Body of pancreas (tissue), 4 donors: ENCODE results near the gene TSSK2. TPM values are rescaled to one million over a fixed set of nuclear protein-coding genes. Genes with fewer than 3 reads are reported as not detected.
"Not testable (repeated sequence)": the region's sequence is repeated elsewhere in the genome, so short reads cannot be mapped to it uniquely, and the experiment has no call there.

Experiments
- ATAC-seq: fragments of 150-250 bp; one replicate; pipeline ENCODE4 v1.9.1; 2016
- DNase-seq, 4 donors: peaks; one replicate each; pipeline ENCODE4 v3.0.0-alpha.2; 2019
- H3K27ac ChIP-seq, 4 donors: fragments of 200-600 bp; sonication (generic); 1 replicate in 3 of 4; 2 replicates in 1 of 4; pipeline versions ENCODE4 v1.5.1 to v1.6.1; 2016 to 2019; ENCODE audit warnings: mild to moderate bottlenecking in 1 of 4, mixed read lengths in 1 of 4, moderate library complexity in 1 of 4
- H3K27me3 ChIP-seq, 2 donors: fragments of 200-600 bp; sonication (generic); one replicate each; pipeline ENCODE4 v1.6.0; 2016; ENCODE audit warnings: mild to moderate bottlenecking in 1 of 2
- H3K36me3 ChIP-seq, 2 donors: fragments of 200-600 bp; sonication (generic); replicated peaks in 1 of 2; 2 replicates each; pipeline ENCODE4 v1.5.1; 2016; ENCODE audit warnings: low read depth in 2 of 2; ENCODE audit not compliant: insufficient read depth in 1 of 2
- H3K4me1 ChIP-seq: fragments of 200-600 bp; sonication (generic); one replicate; pipeline ENCODE4 v1.6.0; 2016
- H3K4me3 ChIP-seq, 2 donors: fragments of 200-600 bp; sonication (generic); 1 replicate in 1 of 2; 2 replicates in 1 of 2; pipeline ENCODE4 v1.5.1; 2016 to 2019
- H3K9me3 ChIP-seq, 3 donors: fragments of 200-600 bp; sonication (generic); 1 replicate in 2 of 3; 2 replicates in 1 of 3; pipeline ENCODE4 v1.5.1; 2016
- POLR2A ChIP-seq, 3 donors: fragments of 450-650 bp; IDR thresholded peaks; one replicate each; pipeline ENCODE4 v1.6.1; 2016; ENCODE audit warnings: antibody characterized with exemption in 3 of 3, mild to moderate bottlenecking in 2 of 3
- WGBS, 2 donors: methylation state at CpG; one replicate each; pipeline ENCODE4 v1.1.5; 2017; 5-methylcytosine and 5-hydroxymethylcytosine counted together
- intact Hi-C: fragments of 100-400 bp; cut with DNase I; formaldehyde crosslinking; loops from one replicate; pipeline ENCODE4 v1.15.1; 2023
- total RNA-seq, 2 donors: library from RNA; depleted of rRNA; stranded (reverse); fragments of >200 nt; gene quantifications; one replicate each; pipeline ENCODE4 v1.1.0, GENCODE V29; 2016
- TF ChIP-seq, protein P1 (sequence below), 7 experiments: fragments of 450-650 bp in 4 of 7; fragments of 200-600 bp in 3 of 7; sonication (generic) in 3 of 7; IDR thresholded peaks; one replicate each; pipeline ENCODE4 v1.5.1; 2016 to 2019; ENCODE audit warnings: antibody characterized with exemption in 7 of 7

TSSK2 gene
- total RNA-seq = under 1 TPM in 1 of 2 donors, not detected in 1; 0.33 TPM

DNA sequence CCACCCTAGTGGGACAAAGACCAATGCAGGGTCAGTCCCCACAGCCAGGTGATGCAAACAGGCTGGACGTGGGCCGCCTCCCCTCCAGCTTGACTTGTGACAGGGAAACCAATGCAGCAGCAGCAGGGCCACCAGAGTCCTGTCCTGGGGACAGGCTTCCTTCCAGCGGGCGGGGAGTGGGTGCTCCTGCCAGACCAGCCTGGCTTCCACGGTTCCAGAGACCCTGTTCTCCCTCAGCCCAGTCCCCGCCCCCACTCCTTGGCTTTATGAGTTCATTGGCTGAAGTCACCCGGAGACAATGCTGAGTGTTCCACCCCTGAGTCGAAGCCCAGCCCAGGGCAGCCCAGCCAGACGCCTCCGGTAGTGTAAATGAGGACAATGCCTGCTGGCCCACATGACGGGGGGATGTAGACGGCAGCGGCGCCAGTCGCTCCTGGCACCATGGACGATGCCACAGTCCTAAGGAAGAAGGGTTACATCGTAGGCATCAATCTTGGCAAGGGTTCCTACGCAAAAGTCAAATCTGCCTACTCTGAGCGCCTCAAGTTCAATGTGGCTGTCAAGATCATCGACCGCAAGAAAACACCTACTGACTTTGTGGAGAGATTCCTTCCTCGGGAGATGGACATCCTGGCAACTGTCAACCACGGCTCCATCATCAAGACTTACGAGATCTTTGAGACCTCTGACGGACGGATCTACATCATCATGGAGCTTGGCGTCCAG is at the start of gene TSSK2:
Gene TSSK2, plus strand, starts transcription at position 350 of the 726 bp plus-strand sequence. Its CDS starts 92 bp downstream, at position 442.
- Histone ChIP-seq H3K27me3 (no peaks in the 10 kb centered on the region), H3K9me3 (no peaks in the 10 kb centered on the region), H3K4me1 (peaks cover 10% of the 10 kb centered on the region), H3K27ac (no peak within 1 kb of the TSS), H3K4me3 (no peak within 1 kb of the TSS), H3K36me3 (peaks cover 0 to 11% of the 10 kb centered on the region in 2 donors)
- no peak for DNase-seq
- no peak for ATAC-seq
- intact Hi-C loops = no loop called here
- 88 to 95% methylated on average over 14 to 27 of the region's 27 CpGs for WGBS, 2 donors
- TF ChIP-seq, protein P1, sequence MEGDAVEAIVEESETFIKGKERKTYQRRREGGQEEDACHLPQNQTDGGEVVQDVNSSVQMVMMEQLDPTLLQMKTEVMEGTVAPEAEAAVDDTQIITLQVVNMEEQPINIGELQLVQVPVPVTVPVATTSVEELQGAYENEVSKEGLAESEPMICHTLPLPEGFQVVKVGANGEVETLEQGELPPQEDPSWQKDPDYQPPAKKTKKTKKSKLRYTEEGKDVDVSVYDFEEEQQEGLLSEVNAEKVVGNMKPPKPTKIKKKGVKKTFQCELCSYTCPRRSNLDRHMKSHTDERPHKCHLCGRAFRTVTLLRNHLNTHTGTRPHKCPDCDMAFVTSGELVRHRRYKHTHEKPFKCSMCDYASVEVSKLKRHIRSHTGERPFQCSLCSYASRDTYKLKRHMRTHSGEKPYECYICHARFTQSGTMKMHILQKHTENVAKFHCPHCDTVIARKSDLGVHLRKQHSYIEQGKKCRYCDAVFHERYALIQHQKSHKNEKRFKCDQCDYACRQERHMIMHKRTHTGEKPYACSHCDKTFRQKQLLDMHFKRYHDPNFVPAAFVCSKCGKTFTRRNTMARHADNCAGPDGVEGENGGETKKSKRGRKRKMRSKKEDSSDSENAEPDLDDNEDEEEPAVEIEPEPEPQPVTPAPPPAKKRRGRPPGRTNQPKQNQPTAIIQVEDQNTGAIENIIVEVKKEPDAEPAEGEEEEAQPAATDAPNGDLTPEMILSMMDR (IDR thresholded peaks at IDR 0.05) = no peak
- no peak for TF ChIP-seq POLR2A (IDR thresholded peaks at IDR 0.05)

DNA sequence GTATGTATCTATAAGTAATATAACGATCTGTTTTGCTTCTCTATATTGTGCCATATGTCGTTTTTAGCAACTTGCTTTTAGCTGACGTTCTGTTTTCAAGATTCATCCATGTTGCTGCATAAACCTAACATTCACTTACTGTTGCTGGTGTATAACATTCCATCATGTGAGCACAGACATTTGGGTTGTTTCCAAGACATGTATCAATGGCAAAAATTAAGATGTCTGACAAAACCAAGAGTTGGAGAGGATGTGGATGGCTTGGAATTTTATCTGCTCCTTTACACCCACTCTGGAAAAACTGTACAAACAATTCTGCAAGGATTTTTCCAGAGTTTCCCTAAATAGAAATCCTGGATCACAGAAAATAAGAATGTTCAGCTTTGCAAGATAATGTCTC is 49.8 kb upstream of the TSSK2 start:
- H3K4me3 ChIP-seq = no peak overlapping the region
- DNase-seq (no peak), ATAC-seq (no peak)
- H3K27me3 ChIP-seq = no peaks in the 10 kb centered on the region
- H3K9me3 ChIP-seq = no peaks in the 10 kb centered on the region
- H3K27ac ChIP-seq = no peak overlapping the region
- intact Hi-C loops = no loop called here
- TF ChIP-seq, protein P1 (IDR thresholded peaks at IDR 0.05) = no peak
- no peak for TF ChIP-seq POLR2A (IDR thresholded peaks at IDR 0.05)
- H3K4me1 ChIP-seq = peaks cover 20% of the 10 kb centered on the region
- 71 to 78% methylated on average over 3 of the region's 3 CpGs for WGBS, 2 donors
- no peaks in the 10 kb centered on the region for H3K36me3 ChIP-seq

DNA sequence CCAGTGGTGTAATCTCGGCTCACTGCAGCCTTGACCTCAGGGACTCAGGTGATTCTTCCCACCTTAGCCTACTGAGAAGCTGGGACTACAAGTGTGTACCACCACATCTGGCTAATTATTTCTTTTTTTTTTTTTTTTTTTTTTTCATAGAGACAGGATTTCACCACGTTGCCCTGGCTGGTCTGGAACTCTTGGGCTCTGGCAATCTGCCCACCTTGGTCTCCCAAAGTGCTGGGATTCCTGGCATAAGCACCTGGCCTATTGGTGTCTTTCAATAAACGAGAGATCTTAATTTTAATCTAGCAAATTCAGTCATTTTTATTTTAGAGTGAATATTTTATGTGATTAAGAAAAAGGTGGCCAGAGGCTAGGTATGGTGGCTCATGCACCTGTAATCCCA is 49.0 kb upstream of the TSSK2 start:
- intact Hi-C loops = no loop called here
- Histone ChIP-seq H3K9me3 (no peaks in the 10 kb centered on the region), H3K36me3 (no peaks in the 10 kb centered on the region), H3K4me3 (no peak overlapping the region), H3K27ac (no peak overlapping the region), H3K4me1 (peaks cover 20% of the 10 kb centered on the region), H3K27me3 (no peaks in the 10 kb centered on the region)
- ATAC-seq = no peak
- TF ChIP-seq, protein P1 (IDR thresholded peaks at IDR 0.05) = no peak
- no peak for TF ChIP-seq POLR2A (IDR thresholded peaks at IDR 0.05)
- no peak for DNase-seq
- 55 to 62% methylated on average over 3 of the region's 3 CpGs for WGBS, 2 donors

DNA sequence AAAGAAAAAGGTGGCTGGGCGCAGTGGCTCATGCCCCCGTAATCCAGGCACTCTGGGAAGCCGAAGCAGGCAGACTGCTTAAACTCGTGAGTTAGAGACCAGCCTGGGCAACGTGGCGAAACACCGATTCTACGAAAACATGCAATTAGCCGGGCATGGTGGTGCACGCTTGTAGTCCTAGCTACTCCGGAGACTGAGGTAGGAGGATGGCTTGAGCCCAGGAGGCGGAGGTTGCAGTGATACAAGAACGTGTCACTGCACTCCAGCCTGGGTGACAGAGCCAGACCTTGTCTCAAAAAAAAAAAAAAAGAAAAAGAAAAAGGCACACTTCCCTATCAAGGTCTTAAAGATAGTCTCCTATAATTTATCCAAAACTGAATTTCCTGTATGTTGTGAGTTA is 48.3 kb upstream of the TSSK2 start:
- H3K27me3 ChIP-seq = no peaks in the 10 kb centered on the region
- H3K27ac ChIP-seq = no peak overlapping the region
- H3K9me3 ChIP-seq = no peaks in the 10 kb centered on the region
- ATAC-seq (no peak), DNase-seq (no peak)
- TF ChIP-seq, protein P1 (IDR thresholded peaks at IDR 0.05) = no peak
- no peak for TF ChIP-seq POLR2A (IDR thresholded peaks at IDR 0.05)
- H3K4me1 ChIP-seq = peaks cover 20% of the 10 kb centered on the region
- no peaks in the 10 kb centered on the region for H3K36me3 ChIP-seq
- intact Hi-C loops = no loop called here
- WGBS, 2 donors = 78 to 86% methylated on average over 13 of the region's 13 CpGs
- no peak overlapping the region for H3K4me3 ChIP-seq

DNA sequence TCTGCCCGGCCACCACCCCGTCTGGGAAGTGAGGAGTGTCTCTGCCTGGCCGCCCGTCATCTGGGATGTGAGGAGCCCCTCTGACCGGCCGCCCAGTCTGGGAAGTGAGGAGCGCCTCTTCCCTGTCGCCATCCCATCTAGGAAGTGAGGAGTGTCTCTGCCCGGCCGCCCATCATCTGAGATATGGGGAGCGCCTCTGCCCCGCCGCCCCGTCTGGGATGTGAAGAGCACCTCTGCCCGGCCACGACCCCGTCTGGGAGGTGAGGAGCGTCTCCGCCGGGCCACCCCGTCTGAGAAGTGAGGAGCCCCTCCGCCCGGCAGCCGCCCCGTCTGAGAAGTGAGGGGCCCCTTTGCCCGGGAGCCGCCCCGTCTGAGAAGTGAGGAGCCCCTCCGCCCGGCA is 47.0 kb upstream of the TSSK2 start:
- H3K27me3 ChIP-seq, H3K4me3 ChIP-seq, H3K36me3 ChIP-seq, H3K27ac ChIP-seq, DNase-seq, H3K9me3 ChIP-seq, intact Hi-C loops, ATAC-seq: not testable (repeated sequence)
- H3K4me1 ChIP-seq = peaks cover 20% of the 10 kb centered on the region
- 95% methylated on average over 26 of the region's 30 CpGs; no CpG with 5 or more reads in 1 of the 2 donors for WGBS, 2 donors

DNA sequence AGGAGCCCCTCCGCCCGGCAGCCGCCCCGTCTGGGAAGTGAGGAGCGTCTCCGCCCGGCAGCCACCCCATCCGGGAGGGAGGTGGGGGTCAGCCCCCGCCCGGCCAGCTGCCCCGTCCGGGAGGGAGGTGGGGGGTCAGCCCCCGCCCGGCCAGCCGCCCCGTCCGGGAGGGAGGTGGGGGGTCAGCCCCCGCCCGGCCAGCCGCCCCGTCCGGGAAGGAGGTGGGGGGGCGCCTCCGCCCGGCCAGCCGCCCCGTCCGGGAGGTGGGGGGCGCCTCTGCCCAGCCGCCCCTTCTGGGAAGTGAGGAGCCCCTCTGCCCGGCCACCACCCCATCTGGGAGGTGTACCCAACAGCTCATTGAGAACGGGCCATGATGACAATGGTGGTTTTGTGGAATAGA is 46.5 kb upstream of the TSSK2 start:
- H3K36me3 ChIP-seq, H3K27me3 ChIP-seq, H3K9me3 ChIP-seq, H3K4me3 ChIP-seq, ATAC-seq, H3K27ac ChIP-seq, DNase-seq, intact Hi-C loops: not testable (repeated sequence)
- H3K4me1 ChIP-seq = peaks cover 20% of the 10 kb centered on the region
- 100% methylated on average over 2 of the region's 32 CpGs; no CpG with 5 or more reads in 1 of the 2 donors for WGBS, 2 donors
